H9 (cell line): ENCODE measurements around the gene ZNF18. TPM values are rescaled to one million over a fixed set of nuclear protein-coding genes. Genes with fewer than 3 reads are reported as not detected.

Source experiments
- DNase-seq: peaks from one replicate; pipeline ENCODE4 v3.0.0-alpha.2; 2017
- H2AFZ ChIP-seq: one replicate; pipeline ENCODE4 v1.6.1; 2013; ENCODE audit warnings: mild to moderate bottlenecking, low read length, control low read depth, moderate library complexity
- H2AK5ac ChIP-seq: 2 replicates; pipeline ENCODE4 v1.6.1; 2013; ENCODE audit warnings: low read length, control low read depth, mixed read lengths; ENCODE audit not compliant: insufficient read length
- H2BK120ac ChIP-seq: one replicate; pipeline ENCODE4 v1.6.1; 2013; ENCODE audit warnings: low read depth, mild to moderate bottlenecking, low read length, control low read depth, inconsistent platforms; ENCODE audit not compliant: poor library complexity, severe bottlenecking
- H2BK12ac ChIP-seq: 2 replicates; pipeline ENCODE4 v1.6.1; 2013; ENCODE audit warnings: low read length, control low read depth, mixed read lengths, low read depth; ENCODE audit not compliant: insufficient read length
- H2BK15ac ChIP-seq: 2 replicates; pipeline ENCODE4 v1.6.1; 2013; ENCODE audit warnings: low read depth, low read length, control low read depth
- H2BK20ac ChIP-seq: one replicate; pipeline ENCODE4 v1.6.1; 2013; ENCODE audit warnings: low read depth, mild to moderate bottlenecking, low read length, control low read depth, inconsistent platforms; ENCODE audit not compliant: poor library complexity, severe bottlenecking
- H2BK5ac ChIP-seq: 2 replicates; pipeline ENCODE4 v1.6.1; 2013; ENCODE audit warnings: low read length, control low read depth, mixed read lengths; ENCODE audit not compliant: insufficient read length
- H3K14ac ChIP-seq: 2 replicates; pipeline ENCODE4 v1.6.1; 2013; ENCODE audit warnings: low read length, control low read depth; ENCODE audit not compliant: insufficient read depth
- H3K18ac ChIP-seq: 2 replicates; pipeline ENCODE4 v1.6.1; 2013; ENCODE audit warnings: low read depth, mild to moderate bottlenecking, mixed read lengths, low read length, control low read depth; ENCODE audit not compliant: insufficient read length
- H3K23ac ChIP-seq: 2 replicates; pipeline ENCODE4 v1.6.1; 2013; ENCODE audit warnings: low read length, control low read depth, mixed read lengths, low read depth; ENCODE audit not compliant: insufficient read length
- H3K23me2 ChIP-seq: 2 replicates; pipeline ENCODE4 v1.6.1; 2013; ENCODE audit warnings: low read depth, mild to moderate bottlenecking, mixed read lengths, low read length, control low read depth; ENCODE audit not compliant: insufficient read length, poor library complexity, severe bottlenecking
- H3K27ac ChIP-seq: 2 replicates; pipeline ENCODE4 v1.5.1; 2013; ENCODE audit warnings: low read length, control low read depth, mixed read lengths, low read depth; ENCODE audit not compliant: insufficient read length
- H3K27me3 ChIP-seq: 2 replicates; pipeline ENCODE4 v1.6.1; 2013; ENCODE audit warnings: low read length, control low read depth, inconsistent platforms; ENCODE audit not compliant: insufficient read depth
- H3K4ac ChIP-seq: 2 replicates; pipeline ENCODE4 v1.6.1; 2013; ENCODE audit warnings: low read depth, mild to moderate bottlenecking, control low read depth, inconsistent platforms, low read length, moderate library complexity
- H3K4me1 ChIP-seq: 2 replicates; pipeline ENCODE4 v1.6.1; 2013; ENCODE audit warnings: low read length, control low read depth, inconsistent platforms; ENCODE audit not compliant: insufficient read depth
- H3K4me2 ChIP-seq: 2 replicates; pipeline ENCODE4 v1.6.1; 2013; ENCODE audit warnings: low read length, control low read depth, mixed read lengths; ENCODE audit not compliant: insufficient read length, insufficient read depth
- H3K56ac ChIP-seq: 2 replicates; pipeline ENCODE4 v1.6.1; 2013; ENCODE audit warnings: low read depth, mild to moderate bottlenecking, mixed read lengths, low read length, control low read depth; ENCODE audit not compliant: insufficient read length
- H3K79me1 ChIP-seq: 2 replicates; pipeline ENCODE4 v1.6.1; 2013; ENCODE audit warnings: low read depth, mild to moderate bottlenecking, moderate library complexity, low read length, control low read depth, inconsistent platforms; ENCODE audit not compliant: insufficient read depth, poor library complexity, severe bottlenecking
- H3K79me2 ChIP-seq: 2 replicates; pipeline ENCODE4 v1.6.1; 2013; ENCODE audit warnings: low read length, control low read depth, inconsistent platforms; ENCODE audit not compliant: insufficient read depth
- H3K9ac ChIP-seq: 2 replicates; pipeline ENCODE4 v1.6.1; 2013; ENCODE audit warnings: low read length, control low read depth, mixed read lengths; ENCODE audit not compliant: insufficient read length; ENCODE audit errors: extremely low read depth
- H3K9me3 ChIP-seq: one replicate; pipeline ENCODE4 v1.6.1; 2013; ENCODE audit warnings: low read depth, low read length, inconsistent platforms; ENCODE audit not compliant: control insufficient read depth
- H3T11ph ChIP-seq: one replicate; pipeline ENCODE4 v1.6.1; 2013; ENCODE audit warnings: mild to moderate bottlenecking, low read length, control low read depth, inconsistent platforms
- H4K20me1 ChIP-seq: one replicate; pipeline ENCODE4 v1.6.1; 2013; ENCODE audit not compliant: control insufficient read depth, insufficient read length, insufficient read depth
- H4K5ac ChIP-seq: 2 replicates; pipeline ENCODE4 v1.6.1; 2013; ENCODE audit warnings: low read depth, mild to moderate bottlenecking, mixed read lengths, low read length, control low read depth; ENCODE audit not compliant: insufficient read length
- H4K8ac ChIP-seq: replicated peaks from 2 replicates; pipeline ENCODE4 v1.6.1; 2013; ENCODE audit warnings: low read length, control low read depth, mixed read lengths, low read depth; ENCODE audit not compliant: insufficient read length
- H4K91ac ChIP-seq: 2 replicates; pipeline ENCODE4 v1.6.1; 2013; ENCODE audit warnings: low read depth, mild to moderate bottlenecking, moderate library complexity, mixed read lengths, low read length, control low read depth; ENCODE audit not compliant: insufficient read length
- H3K27ac Mint-ChIP-seq, 3 experiments: 2 replicates in 2 of 3; 3 replicates in 1 of 3; pipeline ENCODE4 v1.8.0; 2020 to 2021; ENCODE audit warnings: mixed read lengths in 3 of 3, mild to moderate bottlenecking in 1 of 3, moderate library complexity in 1 of 3
- H3K27me3 Mint-ChIP-seq: 2 replicates; pipeline ENCODE4 v1.8.0; 2021; ENCODE audit warnings: low read depth, mild to moderate bottlenecking, moderate library complexity, mixed read lengths
- H3K36me3 Mint-ChIP-seq, 3 experiments: 2 replicates in 2 of 3; 3 replicates in 1 of 3; pipeline ENCODE4 v1.8.0; 2020 to 2021; ENCODE audit warnings: low read depth in 3 of 3, mixed read lengths in 3 of 3; ENCODE audit not compliant: insufficient read depth in 1 of 3
- H3K4me1 Mint-ChIP-seq, 2 experiments: 2 replicates each; pipeline ENCODE4 v1.8.0; 2020; ENCODE audit warnings: mixed read lengths in 2 of 2
- H3K4me3 Mint-ChIP-seq, 2 experiments: 2 replicates in 1 of 2; 3 replicates in 1 of 2; pipeline ENCODE4 v1.8.0; 2020 to 2021; ENCODE audit warnings: mild to moderate bottlenecking in 2 of 2, mixed read lengths in 2 of 2, moderate library complexity in 1 of 2
- H3K9me3 Mint-ChIP-seq, 2 experiments: 2 replicates in 1 of 2; 3 replicates in 1 of 2; pipeline ENCODE4 v1.8.0; 2020; ENCODE audit warnings: mild to moderate bottlenecking in 2 of 2, mixed read lengths in 2 of 2, moderate library complexity in 1 of 2
- WGBS: extraction: QIAGEN DNeasy Blood & Tissue Kit; methylation state at CpG from one replicate; pipeline ENCODE4 v1.1.7; 2013; ENCODE audit warnings: missing lambda C conversion rate, low lambda C conversion rate, mixed read lengths; ENCODE audit not compliant: insufficient read length; ENCODE audit errors: extremely low coverage; 5-methylcytosine and 5-hydroxymethylcytosine counted together
- total RNA-seq: library from RNA; stranded (reverse); gene quantifications from 2 replicates; pipeline ENCODE4 v1.2.1, GENCODE V29; 2021
- TF ChIP-seq, protein P1 (sequence below): fragments of 200-600 bp; sonication (generic); conservative IDR thresholded peaks from 3 replicates; pipeline ENCODE4 v1.8.0; 2021; ENCODE audit warnings: antibody characterized with exemption, mild to moderate bottlenecking

The ZNF18 gene
- total RNA-seq, 1 experiment from 2014 or later: 6.8 TPM

DNA sequence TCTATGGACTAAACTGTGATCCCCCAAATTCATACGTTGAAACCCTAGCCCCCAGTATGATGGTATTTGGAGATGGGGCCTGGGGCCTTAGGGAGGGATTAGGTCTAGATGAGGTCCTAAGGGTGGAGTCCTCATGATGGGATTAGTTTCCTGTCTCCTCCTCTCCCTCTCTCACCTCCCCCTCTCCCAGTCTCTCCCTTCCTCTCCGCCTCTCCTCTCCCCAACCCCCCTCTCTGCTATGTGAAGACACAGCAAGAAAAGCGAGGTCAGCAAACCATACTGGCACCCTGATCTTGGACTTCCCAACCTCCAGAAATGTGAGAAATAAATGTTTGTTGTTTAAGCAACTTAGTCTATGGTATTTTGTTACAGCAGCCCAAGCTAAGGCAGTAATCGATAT, 15.4 kb downstream of the ZNF18 start:
- Histone ChIP-seq H3K4ac (no peak overlapping the region), H3K79me2 (no peaks in the 10 kb centered on the region), H3K27me3 (no peaks in the 10 kb centered on the region), H4K8ac (no peak overlapping the region), H3K4me1 (peaks cover 2% of the 10 kb centered on the region; the same call in 1 of the 2 replicates), H2BK15ac (no peak overlapping the region), H2BK12ac (no peak overlapping the region), H4K5ac (no peak overlapping the region), H2BK5ac (no peak overlapping the region), H3K56ac (no peak overlapping the region), H2BK20ac (no peak overlapping the region), H2BK120ac (no peak overlapping the region), H3K9me3 (no peaks in the 10 kb centered on the region), H3K4me2 (no peak overlapping the region), H3K79me1 (no peaks in the 10 kb centered on the region), H2AFZ (no peak overlapping the region), H2AK5ac (no peak overlapping the region), H3K14ac (no peak overlapping the region), H3K18ac (no peak overlapping the region), H3K27ac (no peak overlapping the region), H4K91ac (no peak overlapping the region), H4K20me1 (no peaks in the 10 kb centered on the region), H3K23me2 (no peaks in the 10 kb centered on the region), H3T11ph (no peak overlapping the region), H3K9ac (no peak overlapping the region), H3K23ac (no peak overlapping the region)
- no peaks in the 10 kb centered on the region; a peak in 1 of 5 replicates for H3K9me3 Mint-ChIP-seq
- TF ChIP-seq, protein P1, sequence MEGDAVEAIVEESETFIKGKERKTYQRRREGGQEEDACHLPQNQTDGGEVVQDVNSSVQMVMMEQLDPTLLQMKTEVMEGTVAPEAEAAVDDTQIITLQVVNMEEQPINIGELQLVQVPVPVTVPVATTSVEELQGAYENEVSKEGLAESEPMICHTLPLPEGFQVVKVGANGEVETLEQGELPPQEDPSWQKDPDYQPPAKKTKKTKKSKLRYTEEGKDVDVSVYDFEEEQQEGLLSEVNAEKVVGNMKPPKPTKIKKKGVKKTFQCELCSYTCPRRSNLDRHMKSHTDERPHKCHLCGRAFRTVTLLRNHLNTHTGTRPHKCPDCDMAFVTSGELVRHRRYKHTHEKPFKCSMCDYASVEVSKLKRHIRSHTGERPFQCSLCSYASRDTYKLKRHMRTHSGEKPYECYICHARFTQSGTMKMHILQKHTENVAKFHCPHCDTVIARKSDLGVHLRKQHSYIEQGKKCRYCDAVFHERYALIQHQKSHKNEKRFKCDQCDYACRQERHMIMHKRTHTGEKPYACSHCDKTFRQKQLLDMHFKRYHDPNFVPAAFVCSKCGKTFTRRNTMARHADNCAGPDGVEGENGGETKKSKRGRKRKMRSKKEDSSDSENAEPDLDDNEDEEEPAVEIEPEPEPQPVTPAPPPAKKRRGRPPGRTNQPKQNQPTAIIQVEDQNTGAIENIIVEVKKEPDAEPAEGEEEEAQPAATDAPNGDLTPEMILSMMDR: no peak
- no peak for DNase-seq
- H3K4me3 Mint-ChIP-seq: no peak overlapping the region
- no CpG with 5 or more reads among the region's 4 CpGs for WGBS
- H3K36me3 Mint-ChIP-seq: peaks cover 32 to 41% (median 37%) of the 10 kb centered on the region in 3 experiments; a peak in 6 of 7 replicates
- peak overlapping the region; percentile 29 to 74 (median 30); a peak in 4 of 7 replicates for H3K27ac Mint-ChIP-seq
- peaks cover 16 to 18% of the 10 kb centered on the region in 2 experiments for H3K4me1 Mint-ChIP-seq
- H3K27me3 Mint-ChIP-seq: no peaks in the 10 kb centered on the region
